ENCODE results near the gene SF3A1.

The SF3A1 gene

GRCh38 chr22:30285846-30286200 lies 70.9 kb downstream of the SF3A1 start:
- H3K4me3 Mint-ChIP-seq, result no peak overlapping the region
- DNase-seq, result no peak
- TF ChIP-seq CTCF (IDR thresholded peaks at IDR 0.05), result no peak
- H3K27ac Mint-ChIP-seq, result no peak overlapping the region
- H3K4me1 Mint-ChIP-seq, result peaks cover 26% of the 10 kb centered on the region
- no peaks in the 10 kb centered on the region for H3K36me3 Mint-ChIP-seq (ENCODE audit: low read depth)
- no peaks in the 10 kb centered on the region for H3K27me3 Mint-ChIP-seq (ENCODE audit: low read depth, poor library complexity)
- no peaks in the 10 kb centered on the region for H3K9me3 Mint-ChIP-seq

- no peaks in the 10 kb centered on the region for H3K27me3 Mint-ChIP-seq (ENCODE audit: low read depth, poor library complexity)
Measured at GRCh38 chr22:30285176-30285845, 71.4 kb downstream of the SF3A1 start.

GRCh38 chr22:30284666-30285065 lies 72.0 kb downstream of the SF3A1 start:
- Mint-ChIP-seq H3K27me3 (ENCODE audit: low read depth, poor library complexity) (no peaks in the 10 kb centered on the region), H3K9me3 (no peaks in the 10 kb centered on the region), H3K4me3 (no peak overlapping the region), H3K36me3 (ENCODE audit: low read depth) (no peaks in the 10 kb centered on the region), H3K4me1 (peaks cover 15% of the 10 kb centered on the region), H3K27ac (no peak overlapping the region)
- DNase-seq, result no peak
- no peak for TF ChIP-seq CTCF (IDR thresholded peaks at IDR 0.05)

More at GRCh38 chr22:30285176-30285845, 71.4 kb downstream of the SF3A1 start:
- Mint-ChIP-seq H3K27ac (no peak overlapping the region), H3K4me3 (no peak overlapping the region), H3K4me1 (peaks cover 21% of the 10 kb centered on the region), H3K36me3 (ENCODE audit: low read depth) (no peaks in the 10 kb centered on the region), H3K9me3 (no peaks in the 10 kb centered on the region)
- TF ChIP-seq CTCF (IDR thresholded peaks at IDR 0.05), result no peak
- no peak for DNase-seq

- no peak for DNase-seq
- Mint-ChIP-seq H3K9me3 (no peaks in the 10 kb centered on the region), H3K36me3 (ENCODE audit: low read depth) (no peaks in the 10 kb centered on the region), H3K4me1 (peaks cover 15% of the 10 kb centered on the region), H3K27me3 (ENCODE audit: low read depth, poor library complexity) (no peaks in the 10 kb centered on the region), H3K4me3 (no peak overlapping the region), H3K27ac (no peak overlapping the region)
- no peak for TF ChIP-seq CTCF (IDR thresholded peaks at IDR 0.05)
Measured at GRCh38 chr22:30284172-30284571, 72.5 kb downstream of the SF3A1 start.

GRCh38 chr22:30283342-30283741 lies 73.4 kb downstream of the SF3A1 start:
- H3K27me3 Mint-ChIP-seq (ENCODE audit: low read depth, poor library complexity), result no peaks in the 10 kb centered on the region
- H3K36me3 Mint-ChIP-seq (ENCODE audit: low read depth), result no peaks in the 10 kb centered on the region
- peaks cover 13% of the 10 kb centered on the region for H3K4me1 Mint-ChIP-seq
- no peak overlapping the region for H3K4me3 Mint-ChIP-seq
- H3K9me3 Mint-ChIP-seq, result no peaks in the 10 kb centered on the region
- TF ChIP-seq CTCF (IDR thresholded peaks at IDR 0.05), result no peak
- DNase-seq, result no peak
- H3K27ac Mint-ChIP-seq, result no peak overlapping the region

GRCh38 chr22:30282616-30283046 lies 74.1 kb downstream of the SF3A1 start:
- Mint-ChIP-seq H3K4me1 (peaks cover 13% of the 10 kb centered on the region), H3K27me3 (ENCODE audit: low read depth, poor library complexity) (no peaks in the 10 kb centered on the region), H3K4me3 (no peak overlapping the region), H3K36me3 (ENCODE audit: low read depth) (no peaks in the 10 kb centered on the region), H3K9me3 (no peaks in the 10 kb centered on the region), H3K27ac (no peak overlapping the region)
- no peak for TF ChIP-seq CTCF (IDR thresholded peaks at IDR 0.05)
- no peak for DNase-seq
